H9 (cell line): ENCODE data around the gene SMPD2. TPM values are rescaled to one million over a fixed set of nuclear protein-coding genes. Genes with fewer than 3 reads are reported as not detected.

Experiments used
- DNase-seq: peaks from one replicate; pipeline ENCODE4 v3.0.0-alpha.2; 2017
- H2AFZ ChIP-seq: one replicate; pipeline ENCODE4 v1.6.1; 2013; ENCODE audit warnings: mild to moderate bottlenecking, low read length, control low read depth, moderate library complexity
- H2AK5ac ChIP-seq: 2 replicates; pipeline ENCODE4 v1.6.1; 2013; ENCODE audit warnings: low read length, control low read depth, mixed read lengths; ENCODE audit not compliant: insufficient read length
- H2BK120ac ChIP-seq: one replicate; pipeline ENCODE4 v1.6.1; 2013; ENCODE audit warnings: low read depth, mild to moderate bottlenecking, low read length, control low read depth, inconsistent platforms; ENCODE audit not compliant: poor library complexity, severe bottlenecking
- H2BK12ac ChIP-seq: 2 replicates; pipeline ENCODE4 v1.6.1; 2013; ENCODE audit warnings: low read length, control low read depth, mixed read lengths, low read depth; ENCODE audit not compliant: insufficient read length
- H2BK15ac ChIP-seq: 2 replicates; pipeline ENCODE4 v1.6.1; 2013; ENCODE audit warnings: low read depth, low read length, control low read depth
- H2BK20ac ChIP-seq: one replicate; pipeline ENCODE4 v1.6.1; 2013; ENCODE audit warnings: low read depth, mild to moderate bottlenecking, low read length, control low read depth, inconsistent platforms; ENCODE audit not compliant: poor library complexity, severe bottlenecking
- H2BK5ac ChIP-seq: 2 replicates; pipeline ENCODE4 v1.6.1; 2013; ENCODE audit warnings: low read length, control low read depth, mixed read lengths; ENCODE audit not compliant: insufficient read length
- H3K14ac ChIP-seq: 2 replicates; pipeline ENCODE4 v1.6.1; 2013; ENCODE audit warnings: low read length, control low read depth; ENCODE audit not compliant: insufficient read depth
- H3K18ac ChIP-seq: 2 replicates; pipeline ENCODE4 v1.6.1; 2013; ENCODE audit warnings: low read depth, mild to moderate bottlenecking, mixed read lengths, low read length, control low read depth; ENCODE audit not compliant: insufficient read length
- H3K23ac ChIP-seq: 2 replicates; pipeline ENCODE4 v1.6.1; 2013; ENCODE audit warnings: low read length, control low read depth, mixed read lengths, low read depth; ENCODE audit not compliant: insufficient read length
- H3K23me2 ChIP-seq: 2 replicates; pipeline ENCODE4 v1.6.1; 2013; ENCODE audit warnings: low read depth, mild to moderate bottlenecking, mixed read lengths, low read length, control low read depth; ENCODE audit not compliant: insufficient read length, poor library complexity, severe bottlenecking
- H3K27ac ChIP-seq: 2 replicates; pipeline ENCODE4 v1.5.1; 2013; ENCODE audit warnings: low read length, control low read depth, mixed read lengths, low read depth; ENCODE audit not compliant: insufficient read length
- H3K27me3 ChIP-seq: 2 replicates; pipeline ENCODE4 v1.6.1; 2013; ENCODE audit warnings: low read length, control low read depth, inconsistent platforms; ENCODE audit not compliant: insufficient read depth
- H3K4ac ChIP-seq: 2 replicates; pipeline ENCODE4 v1.6.1; 2013; ENCODE audit warnings: low read depth, mild to moderate bottlenecking, control low read depth, inconsistent platforms, low read length, moderate library complexity
- H3K4me1 ChIP-seq: 2 replicates; pipeline ENCODE4 v1.6.1; 2013; ENCODE audit warnings: low read length, control low read depth, inconsistent platforms; ENCODE audit not compliant: insufficient read depth
- H3K4me2 ChIP-seq: 2 replicates; pipeline ENCODE4 v1.6.1; 2013; ENCODE audit warnings: low read length, control low read depth, mixed read lengths; ENCODE audit not compliant: insufficient read length, insufficient read depth
- H3K56ac ChIP-seq: 2 replicates; pipeline ENCODE4 v1.6.1; 2013; ENCODE audit warnings: low read depth, mild to moderate bottlenecking, mixed read lengths, low read length, control low read depth; ENCODE audit not compliant: insufficient read length
- H3K79me1 ChIP-seq: 2 replicates; pipeline ENCODE4 v1.6.1; 2013; ENCODE audit warnings: low read depth, mild to moderate bottlenecking, moderate library complexity, low read length, control low read depth, inconsistent platforms; ENCODE audit not compliant: insufficient read depth, poor library complexity, severe bottlenecking
- H3K79me2 ChIP-seq: 2 replicates; pipeline ENCODE4 v1.6.1; 2013; ENCODE audit warnings: low read length, control low read depth, inconsistent platforms; ENCODE audit not compliant: insufficient read depth
- H3K9ac ChIP-seq: 2 replicates; pipeline ENCODE4 v1.6.1; 2013; ENCODE audit warnings: low read length, control low read depth, mixed read lengths; ENCODE audit not compliant: insufficient read length; ENCODE audit errors: extremely low read depth
- H3K9me3 ChIP-seq: one replicate; pipeline ENCODE4 v1.6.1; 2013; ENCODE audit warnings: low read depth, low read length, inconsistent platforms; ENCODE audit not compliant: control insufficient read depth
- H3T11ph ChIP-seq: one replicate; pipeline ENCODE4 v1.6.1; 2013; ENCODE audit warnings: mild to moderate bottlenecking, low read length, control low read depth, inconsistent platforms
- H4K20me1 ChIP-seq: one replicate; pipeline ENCODE4 v1.6.1; 2013; ENCODE audit not compliant: control insufficient read depth, insufficient read length, insufficient read depth
- H4K5ac ChIP-seq: 2 replicates; pipeline ENCODE4 v1.6.1; 2013; ENCODE audit warnings: low read depth, mild to moderate bottlenecking, mixed read lengths, low read length, control low read depth; ENCODE audit not compliant: insufficient read length
- H4K8ac ChIP-seq: replicated peaks from 2 replicates; pipeline ENCODE4 v1.6.1; 2013; ENCODE audit warnings: low read length, control low read depth, mixed read lengths, low read depth; ENCODE audit not compliant: insufficient read length
- H4K91ac ChIP-seq: 2 replicates; pipeline ENCODE4 v1.6.1; 2013; ENCODE audit warnings: low read depth, mild to moderate bottlenecking, moderate library complexity, mixed read lengths, low read length, control low read depth; ENCODE audit not compliant: insufficient read length
- H3K27ac Mint-ChIP-seq, 3 experiments: 2 replicates in 2 of 3; 3 replicates in 1 of 3; pipeline ENCODE4 v1.8.0; 2020 to 2021; ENCODE audit warnings: mixed read lengths in 3 of 3, mild to moderate bottlenecking in 1 of 3, moderate library complexity in 1 of 3
- H3K27me3 Mint-ChIP-seq: 2 replicates; pipeline ENCODE4 v1.8.0; 2021; ENCODE audit warnings: low read depth, mild to moderate bottlenecking, moderate library complexity, mixed read lengths
- H3K36me3 Mint-ChIP-seq, 3 experiments: 2 replicates in 2 of 3; 3 replicates in 1 of 3; pipeline ENCODE4 v1.8.0; 2020 to 2021; ENCODE audit warnings: low read depth in 3 of 3, mixed read lengths in 3 of 3; ENCODE audit not compliant: insufficient read depth in 1 of 3
- H3K4me1 Mint-ChIP-seq, 2 experiments: 2 replicates each; pipeline ENCODE4 v1.8.0; 2020; ENCODE audit warnings: mixed read lengths in 2 of 2
- H3K4me3 Mint-ChIP-seq, 2 experiments: 2 replicates in 1 of 2; 3 replicates in 1 of 2; pipeline ENCODE4 v1.8.0; 2020 to 2021; ENCODE audit warnings: mild to moderate bottlenecking in 2 of 2, mixed read lengths in 2 of 2, moderate library complexity in 1 of 2
- H3K9me3 Mint-ChIP-seq, 2 experiments: 2 replicates in 1 of 2; 3 replicates in 1 of 2; pipeline ENCODE4 v1.8.0; 2020; ENCODE audit warnings: mild to moderate bottlenecking in 2 of 2, mixed read lengths in 2 of 2, moderate library complexity in 1 of 2
- CTCF ChIP-seq: fragments of 200-600 bp; sonication (generic); conservative IDR thresholded peaks from 3 replicates; pipeline ENCODE4 v1.8.0; 2021; ENCODE audit warnings: antibody characterized with exemption, mild to moderate bottlenecking
- WGBS: extraction: QIAGEN DNeasy Blood & Tissue Kit; methylation state at CpG from one replicate; pipeline ENCODE4 v1.1.7; 2013; ENCODE audit warnings: missing lambda C conversion rate, low lambda C conversion rate, mixed read lengths; ENCODE audit not compliant: insufficient read length; ENCODE audit errors: extremely low coverage; 5-methylcytosine and 5-hydroxymethylcytosine counted together
- total RNA-seq: library from RNA; stranded (reverse); gene quantifications from 2 replicates; pipeline ENCODE4 v1.2.1, GENCODE V29; 2021

Gene SMPD2
- total RNA-seq, 1 experiment from 2014 or later = 13.0 TPM

GRCh38 chr6:109461733-109462526, 21.4 kb downstream of the SMPD2 start:
- Histone ChIP-seq H3K18ac (no peak overlapping the region), H2BK12ac (no peak overlapping the region), H3K27ac (no peak overlapping the region), H2AFZ (no peak overlapping the region), H2BK5ac (no peak overlapping the region), H3K56ac (no peak overlapping the region), H4K20me1 (no peaks in the 10 kb centered on the region), H2AK5ac (no peak overlapping the region), H3K79me2 (no peaks in the 10 kb centered on the region), H3K23me2 (no peaks in the 10 kb centered on the region), H4K91ac (no peak overlapping the region), H3K23ac (no peak overlapping the region), H2BK15ac (no peak overlapping the region), H3K79me1 (peaks cover 5% of the 10 kb centered on the region), H3K9ac (no peak overlapping the region), H3T11ph (no peak overlapping the region), H3K27me3 (no peaks in the 10 kb centered on the region), H3K4me1 (peaks cover 7% of the 10 kb centered on the region; the same call in 1 of the 2 replicates), H2BK20ac (no peak overlapping the region), H3K14ac (no peak overlapping the region), H3K4ac (no peak overlapping the region), H4K5ac (no peak overlapping the region), H2BK120ac (no peak overlapping the region), H4K8ac (no peak overlapping the region), H3K4me2 (no peak overlapping the region), H3K9me3 (no peaks in the 10 kb centered on the region)
- Mint-ChIP-seq H3K9me3 (no peaks in the 10 kb centered on the region; a peak in 1 of 5 replicates), H3K27me3 (no peaks in the 10 kb centered on the region), H3K36me3 (peaks cover 40 to 56% (median 55%) of the 10 kb centered on the region in 3 experiments), H3K27ac (no peak overlapping the region; a peak in 1 of 7 replicates), H3K4me3 (no peak overlapping the region), H3K4me1 (peaks cover 28 to 35% of the 10 kb centered on the region in 2 experiments)
- DNase-seq = no peak
- no CpG with 5 or more reads among the region's 1 CpG for WGBS
- TF ChIP-seq CTCF = no peak
